IMR-90 (cell line): ENCODE data around the gene TP53TG5.

Source experiments
- BHLHE40 ChIP-seq: fragments of 150-350 bp; IDR thresholded peaks from 2 replicates; pipeline ENCODE4 v1.6.1; 2016; ENCODE audit warnings: mild to moderate bottlenecking, low read depth, low read length
- CEBPB ChIP-seq: IDR thresholded peaks from 2 replicates; pipeline ENCODE4 v1.6.1; 2012; ENCODE audit warnings: low read depth, low read length, improper control_type of control experiment
- CHD1 ChIP-seq: IDR thresholded peaks from 2 replicates; pipeline ENCODE4 v1.6.1; 2012; ENCODE audit warnings: low read depth, low read length, improper control_type of control experiment
- MAFK ChIP-seq: IDR thresholded peaks from 2 replicates; pipeline ENCODE4 v1.6.1; 2012; ENCODE audit warnings: low read depth, low read length, improper control_type of control experiment
- MAZ ChIP-seq: IDR thresholded peaks from 2 replicates; pipeline ENCODE4 v1.6.1; 2012; ENCODE audit warnings: low read depth, mild to moderate bottlenecking, low read length, improper control_type of control experiment, moderate library complexity, borderline replicate concordance
- MXI1 ChIP-seq: IDR thresholded peaks from 2 replicates; pipeline ENCODE4 v1.6.1; 2012; ENCODE audit warnings: low read depth, mild to moderate bottlenecking, low read length, moderate library complexity, borderline replicate concordance
- POLR2A ChIP-seq: IDR thresholded peaks from 2 replicates; pipeline ENCODE4 v1.6.1; 2012; ENCODE audit warnings: mild to moderate bottlenecking, low read depth, low read length
- SMC3 ChIP-seq: fragments of 150-350 bp; IDR thresholded peaks from 2 replicates; pipeline ENCODE4 v1.6.1; 2016; ENCODE audit warnings: low read depth, mild to moderate bottlenecking, antibody characterized with exemption, low read length, moderate library complexity
- TF ChIP-seq, protein P1 (sequence below): conservative IDR thresholded peaks from 2 replicates; pipeline ENCODE4 v1.5.1; 2012; ENCODE audit warnings: mild to moderate bottlenecking, low read depth, low read length, improper control_type of control experiment
- TF ChIP-seq, protein P2 (sequence below): fragments of 150-350 bp; IDR thresholded peaks from 2 replicates; pipeline ENCODE4 v1.6.1; 2017; ENCODE audit warnings: mild to moderate bottlenecking, antibody characterized with exemption, low read length, low read depth

DNA sequence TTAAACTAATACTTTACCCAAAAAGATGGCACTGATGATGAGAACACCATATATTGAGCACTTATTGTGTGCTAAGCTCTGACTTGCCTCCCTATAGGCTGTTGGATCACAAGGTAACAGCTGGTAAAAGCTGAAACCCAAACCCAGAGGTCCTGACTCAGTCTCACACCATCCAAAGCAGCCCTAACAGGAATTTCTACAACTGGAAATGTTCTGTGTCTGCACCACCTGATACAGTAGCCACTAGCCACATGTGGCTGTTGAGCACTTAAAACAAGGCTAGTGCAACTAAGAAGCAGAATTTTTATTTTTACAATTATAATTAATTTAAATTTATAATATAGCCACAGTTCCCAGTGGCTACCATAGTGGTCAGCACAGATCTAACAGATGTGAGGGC, 54.4 kb downstream of the TP53TG5 start:
- TF ChIP-seq, protein P1, sequence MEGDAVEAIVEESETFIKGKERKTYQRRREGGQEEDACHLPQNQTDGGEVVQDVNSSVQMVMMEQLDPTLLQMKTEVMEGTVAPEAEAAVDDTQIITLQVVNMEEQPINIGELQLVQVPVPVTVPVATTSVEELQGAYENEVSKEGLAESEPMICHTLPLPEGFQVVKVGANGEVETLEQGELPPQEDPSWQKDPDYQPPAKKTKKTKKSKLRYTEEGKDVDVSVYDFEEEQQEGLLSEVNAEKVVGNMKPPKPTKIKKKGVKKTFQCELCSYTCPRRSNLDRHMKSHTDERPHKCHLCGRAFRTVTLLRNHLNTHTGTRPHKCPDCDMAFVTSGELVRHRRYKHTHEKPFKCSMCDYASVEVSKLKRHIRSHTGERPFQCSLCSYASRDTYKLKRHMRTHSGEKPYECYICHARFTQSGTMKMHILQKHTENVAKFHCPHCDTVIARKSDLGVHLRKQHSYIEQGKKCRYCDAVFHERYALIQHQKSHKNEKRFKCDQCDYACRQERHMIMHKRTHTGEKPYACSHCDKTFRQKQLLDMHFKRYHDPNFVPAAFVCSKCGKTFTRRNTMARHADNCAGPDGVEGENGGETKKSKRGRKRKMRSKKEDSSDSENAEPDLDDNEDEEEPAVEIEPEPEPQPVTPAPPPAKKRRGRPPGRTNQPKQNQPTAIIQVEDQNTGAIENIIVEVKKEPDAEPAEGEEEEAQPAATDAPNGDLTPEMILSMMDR, result no peak
- TF ChIP-seq POLR2A (no peak), MAZ (no peak), CEBPB (no peak), CHD1 (no peak), MAFK (no peak), SMC3 (no peak), MXI1 (no peak), BHLHE40 (no peak)
- TF ChIP-seq, protein P2, sequence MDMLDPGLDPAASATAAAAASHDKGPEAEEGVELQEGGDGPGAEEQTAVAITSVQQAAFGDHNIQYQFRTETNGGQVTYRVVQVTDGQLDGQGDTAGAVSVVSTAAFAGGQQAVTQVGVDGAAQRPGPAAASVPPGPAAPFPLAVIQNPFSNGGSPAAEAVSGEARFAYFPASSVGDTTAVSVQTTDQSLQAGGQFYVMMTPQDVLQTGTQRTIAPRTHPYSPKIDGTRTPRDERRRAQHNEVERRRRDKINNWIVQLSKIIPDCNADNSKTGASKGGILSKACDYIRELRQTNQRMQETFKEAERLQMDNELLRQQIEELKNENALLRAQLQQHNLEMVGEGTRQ, result no peak
